ENCODE results near the gene ISG20L2.

Gene ISG20L2, protein sequence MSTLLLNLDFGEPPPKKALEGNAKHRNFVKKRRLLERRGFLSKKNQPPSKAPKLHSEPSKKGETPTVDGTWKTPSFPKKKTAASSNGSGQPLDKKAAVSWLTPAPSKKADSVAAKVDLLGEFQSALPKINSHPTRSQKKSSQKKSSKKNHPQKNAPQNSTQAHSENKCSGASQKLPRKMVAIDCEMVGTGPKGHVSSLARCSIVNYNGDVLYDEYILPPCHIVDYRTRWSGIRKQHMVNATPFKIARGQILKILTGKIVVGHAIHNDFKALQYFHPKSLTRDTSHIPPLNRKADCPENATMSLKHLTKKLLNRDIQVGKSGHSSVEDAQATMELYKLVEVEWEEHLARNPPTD

GRCh38 chr1:156728599-156729462 is at the start of gene ISG20L2:
ISG20L2 (minus strand) TSS chr1:156728766; CDS start chr1:156727652, 1,114 bp downstream.
- H3K36me3 ChIP-seq (ENCODE audit: control insufficient read depth, insufficient read depth, low read length): peaks cover 19% of the 10 kb centered on the region
- peak within 1 kb of the TSS; percentile 94 for H3K4me3 ChIP-seq (ENCODE audit: low read depth, low read length)
- H3K9me3 ChIP-seq (ENCODE audit: control insufficient read depth, insufficient read depth, low read depth, low read length): no peaks in the 10 kb centered on the region
- peak within 1 kb of the TSS; percentile 89 for H3K9ac ChIP-seq (ENCODE audit: low read length)
- H3K27me3 ChIP-seq (ENCODE audit: control insufficient read depth, insufficient read depth, low read length): no peaks in the 10 kb centered on the region
- peaks cover 20% of the 10 kb centered on the region for H3K4me1 ChIP-seq (ENCODE audit: control insufficient read depth, insufficient read depth, low read length)
- peak within 1 kb of the TSS; percentile 37; the same call in 1 of the 2 replicates for H3K27ac ChIP-seq (ENCODE audit: low read depth, low read length)

- Histone ChIP-seq H3K9ac (ENCODE audit: low read length) (no peak overlapping the region), H3K4me3 (ENCODE audit: low read depth, low read length) (no peak overlapping the region), H3K36me3 (ENCODE audit: control insufficient read depth, insufficient read depth, low read length) (peaks cover 24% of the 10 kb centered on the region)
Observed at GRCh38 chr1:156777573-156777972, 49.0 kb upstream of the ISG20L2 start.

DNA sequence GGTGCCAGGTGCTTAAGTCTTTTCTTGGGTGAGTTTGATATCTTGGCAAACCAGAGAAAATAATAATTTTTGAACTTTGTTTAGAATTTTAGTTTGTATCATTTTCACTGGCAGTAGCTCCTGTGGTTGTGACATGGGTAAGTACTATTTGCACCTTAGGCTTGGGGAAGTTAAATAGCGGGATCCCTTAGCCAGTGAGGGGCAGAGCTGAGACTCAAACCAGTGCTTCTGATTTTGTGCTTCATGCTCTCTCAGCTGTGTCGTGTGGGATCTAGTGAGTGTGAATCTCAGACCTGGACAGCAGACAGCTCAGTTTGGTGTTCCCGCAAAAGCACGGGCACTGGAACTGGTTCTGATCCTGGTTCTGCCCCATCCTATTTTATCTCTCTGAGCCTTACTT is 48.4 kb upstream of the ISG20L2 start:
- H3K9ac ChIP-seq (ENCODE audit: low read length): no peak overlapping the region
- H3K4me3 ChIP-seq (ENCODE audit: low read depth, low read length): no peak overlapping the region
- no peaks in the 10 kb centered on the region for H3K9me3 ChIP-seq (ENCODE audit: control insufficient read depth, insufficient read depth, low read depth, low read length)
- peaks cover 18% of the 10 kb centered on the region for H3K36me3 ChIP-seq (ENCODE audit: control insufficient read depth, insufficient read depth, low read length)
- no peaks in the 10 kb centered on the region for H3K4me1 ChIP-seq (ENCODE audit: control insufficient read depth, insufficient read depth, low read length)
- no peaks in the 10 kb centered on the region for H3K27me3 ChIP-seq (ENCODE audit: control insufficient read depth, insufficient read depth, low read length)
- H3K27ac ChIP-seq (ENCODE audit: low read depth, low read length): no peak overlapping the region

More at GRCh38 chr1:156777573-156777972, 49.0 kb upstream of the ISG20L2 start:
- no peaks in the 10 kb centered on the region for H3K4me1 ChIP-seq (ENCODE audit: control insufficient read depth, insufficient read depth, low read length)
- H3K9me3 ChIP-seq (ENCODE audit: control insufficient read depth, insufficient read depth, low read depth, low read length): no peaks in the 10 kb centered on the region
- H3K27me3 ChIP-seq (ENCODE audit: control insufficient read depth, insufficient read depth, low read length): no peaks in the 10 kb centered on the region
- no peak overlapping the region for H3K27ac ChIP-seq (ENCODE audit: low read depth, low read length)

DNA sequence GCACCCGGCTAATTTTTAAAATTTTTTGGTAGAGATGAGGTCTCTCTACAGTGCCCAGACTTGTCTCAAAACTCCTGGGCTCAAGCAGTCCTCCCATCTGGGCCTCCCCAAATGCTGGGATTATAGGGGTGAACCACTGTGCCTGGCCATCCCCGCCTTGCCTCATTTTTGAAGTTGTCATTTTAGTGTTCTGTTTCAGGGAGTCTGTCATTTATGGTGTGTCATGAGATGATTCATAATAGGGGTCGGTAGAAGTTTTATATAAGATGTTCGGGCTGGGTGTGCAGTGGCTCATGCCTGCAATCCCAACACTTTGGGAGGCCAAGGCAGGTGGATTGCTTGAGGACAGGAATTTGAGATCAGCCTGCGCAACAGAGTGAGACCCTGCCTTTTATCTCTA is 47.2 kb upstream of the ISG20L2 start:
- no peak overlapping the region for H3K27ac ChIP-seq (ENCODE audit: low read depth, low read length)
- H3K4me3 ChIP-seq (ENCODE audit: low read depth, low read length): no peak overlapping the region
- H3K27me3 ChIP-seq (ENCODE audit: control insufficient read depth, insufficient read depth, low read length): no peaks in the 10 kb centered on the region
- H3K9me3 ChIP-seq (ENCODE audit: control insufficient read depth, insufficient read depth, low read depth, low read length): no peaks in the 10 kb centered on the region
- H3K4me1 ChIP-seq (ENCODE audit: control insufficient read depth, insufficient read depth, low read length): no peaks in the 10 kb centered on the region
- peaks cover 20% of the 10 kb centered on the region for H3K36me3 ChIP-seq (ENCODE audit: control insufficient read depth, insufficient read depth, low read length)
- H3K9ac ChIP-seq (ENCODE audit: low read length): no peak overlapping the region

DNA sequence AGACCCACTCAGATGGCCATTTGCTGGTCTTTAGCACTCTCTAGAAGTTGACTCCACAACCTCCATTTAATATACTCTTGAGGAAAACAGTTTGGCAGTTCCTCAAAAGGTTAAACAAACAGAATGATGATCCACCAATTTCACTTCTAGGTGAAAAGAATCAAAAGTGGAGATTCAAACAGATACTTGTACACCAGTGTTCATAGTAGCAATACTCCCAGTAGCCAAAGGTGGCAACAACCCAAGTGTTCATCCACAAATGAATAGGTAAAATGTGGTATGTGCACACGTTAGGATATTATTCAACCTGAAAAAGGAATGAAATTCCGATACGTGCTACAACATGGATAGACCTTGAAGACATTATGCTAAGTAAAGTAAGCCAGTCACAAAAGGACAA is 45.0 kb upstream of the ISG20L2 start:
- H3K9ac ChIP-seq (ENCODE audit: low read length): no peak overlapping the region
- no peak overlapping the region for H3K27ac ChIP-seq (ENCODE audit: low read depth, low read length)
- H3K36me3 ChIP-seq (ENCODE audit: control insufficient read depth, insufficient read depth, low read length): peaks cover 31% of the 10 kb centered on the region
- no peaks in the 10 kb centered on the region for H3K9me3 ChIP-seq (ENCODE audit: control insufficient read depth, insufficient read depth, low read depth, low read length)
- 0 out of 2 replicates have a peak, but pooled peaks cover 10% of the 10 kb centered on the region for H3K4me1 ChIP-seq (ENCODE audit: control insufficient read depth, insufficient read depth, low read length)
- H3K4me3 ChIP-seq (ENCODE audit: low read depth, low read length): no peak overlapping the region
- no peaks in the 10 kb centered on the region for H3K27me3 ChIP-seq (ENCODE audit: control insufficient read depth, insufficient read depth, low read length)

DNA sequence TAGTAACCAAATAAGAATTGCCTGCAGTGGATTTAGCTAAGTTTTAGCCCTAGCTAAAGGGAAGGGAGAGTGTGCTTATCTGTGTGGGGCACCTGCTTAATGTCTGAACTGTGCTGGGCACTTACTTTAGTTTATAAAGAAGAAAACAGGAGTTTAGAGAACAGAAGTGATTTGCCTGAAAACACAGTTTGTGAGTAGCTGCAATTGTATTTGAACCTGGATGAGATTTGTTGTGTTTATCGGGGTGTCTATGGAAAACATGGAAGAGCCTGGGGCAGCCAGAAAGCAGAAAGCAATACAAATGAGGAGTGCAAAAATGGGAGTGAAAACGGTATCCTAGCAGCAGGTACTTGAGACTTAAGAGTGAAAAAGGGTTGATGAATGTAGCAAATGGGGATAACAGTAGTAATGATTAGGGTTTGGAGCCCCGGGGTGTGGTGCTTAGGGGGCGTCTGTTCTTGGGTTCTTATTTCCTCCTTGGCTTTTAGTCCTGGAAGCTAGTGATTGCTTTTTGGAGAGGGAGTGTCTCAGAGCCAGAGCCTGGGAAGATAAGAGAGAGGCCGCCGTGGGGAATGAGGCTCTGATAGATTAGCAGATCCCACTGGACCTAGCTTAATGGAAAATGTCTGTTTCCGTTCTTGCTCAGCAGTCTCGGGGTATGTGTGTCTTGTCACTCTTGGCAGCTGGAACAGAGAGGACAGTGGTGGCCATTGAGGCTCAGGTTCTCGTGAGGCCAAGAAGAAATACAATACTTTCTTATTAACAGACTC is 44.3 kb upstream of the ISG20L2 start:
- no peak overlapping the region for H3K4me3 ChIP-seq (ENCODE audit: low read depth, low read length)
- H3K27me3 ChIP-seq (ENCODE audit: control insufficient read depth, insufficient read depth, low read length): no peaks in the 10 kb centered on the region
- peaks cover 31% of the 10 kb centered on the region for H3K36me3 ChIP-seq (ENCODE audit: control insufficient read depth, insufficient read depth, low read length)
- no peak overlapping the region for H3K9ac ChIP-seq (ENCODE audit: low read length)
- H3K4me1 ChIP-seq (ENCODE audit: control insufficient read depth, insufficient read depth, low read length): 0 out of 2 replicates have a peak, but pooled peaks cover 12% of the 10 kb centered on the region
- no peak overlapping the region for H3K27ac ChIP-seq (ENCODE audit: low read depth, low read length)
- H3K9me3 ChIP-seq (ENCODE audit: control insufficient read depth, insufficient read depth, low read depth, low read length): no peaks in the 10 kb centered on the region

DNA sequence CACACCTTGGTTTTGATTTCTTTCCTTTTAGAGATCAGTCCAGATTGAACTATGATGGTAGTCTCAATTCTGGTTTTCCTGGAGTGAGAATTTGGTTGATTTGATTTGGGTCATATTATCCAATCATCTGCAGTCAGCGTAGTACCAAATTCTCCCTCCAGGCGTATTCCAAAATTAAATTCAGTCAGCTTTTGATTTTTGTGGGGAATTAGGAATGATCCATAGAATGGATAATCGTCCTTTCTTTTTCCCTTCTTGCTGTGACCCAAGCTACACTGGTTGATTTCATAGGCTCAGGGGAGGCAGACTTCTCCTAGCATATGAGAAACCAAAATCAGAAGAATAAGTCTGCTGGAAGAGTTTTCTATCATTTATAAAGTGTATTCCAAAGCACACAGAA is 43.7 kb upstream of the ISG20L2 start:
- no peak overlapping the region for H3K27ac ChIP-seq (ENCODE audit: low read depth, low read length)
- no peak overlapping the region for H3K9ac ChIP-seq (ENCODE audit: low read length)
- H3K4me3 ChIP-seq (ENCODE audit: low read depth, low read length): no peak overlapping the region
- peaks cover 31% of the 10 kb centered on the region for H3K36me3 ChIP-seq (ENCODE audit: control insufficient read depth, insufficient read depth, low read length)
- no peaks in the 10 kb centered on the region for H3K9me3 ChIP-seq (ENCODE audit: control insufficient read depth, insufficient read depth, low read depth, low read length)
- H3K27me3 ChIP-seq (ENCODE audit: control insufficient read depth, insufficient read depth, low read length): no peaks in the 10 kb centered on the region
- 0 out of 2 replicates have a peak, but pooled peaks cover 12% of the 10 kb centered on the region for H3K4me1 ChIP-seq (ENCODE audit: control insufficient read depth, insufficient read depth, low read length)

DNA sequence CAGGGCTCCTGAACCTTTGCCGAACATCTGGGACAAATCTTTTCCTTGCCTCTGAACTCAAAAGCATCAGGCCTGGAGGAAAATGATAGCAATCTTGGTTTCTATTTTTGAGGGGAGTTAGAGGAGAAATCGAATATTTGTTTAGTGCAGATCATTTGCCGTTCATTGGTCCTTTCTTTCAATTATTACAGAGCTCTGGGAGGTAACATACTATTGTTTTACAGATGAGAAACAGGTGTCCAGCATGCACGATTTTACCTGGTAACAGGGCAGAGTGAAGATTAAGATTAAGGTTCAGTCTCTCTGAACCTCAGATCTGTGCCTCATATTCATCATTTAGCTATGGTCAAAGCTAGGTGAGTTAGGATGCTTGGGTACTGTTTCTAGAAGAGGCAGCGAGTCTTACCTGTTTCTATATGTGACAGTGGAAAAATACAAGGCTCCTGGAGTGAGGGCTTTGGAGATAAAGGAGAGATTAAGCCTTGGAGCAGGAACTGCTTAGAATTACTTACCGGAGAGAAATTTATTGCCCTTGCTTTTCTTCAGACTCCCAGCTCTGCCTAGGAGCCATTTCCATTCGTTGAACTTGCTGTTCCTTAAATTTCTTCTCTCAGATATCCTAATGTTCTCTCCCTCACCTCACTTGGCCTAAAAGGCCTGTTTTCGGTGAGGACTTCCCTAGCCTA is 40.2 kb upstream of the ISG20L2 start:
- no peaks in the 10 kb centered on the region for H3K27me3 ChIP-seq (ENCODE audit: control insufficient read depth, insufficient read depth, low read length)
- peak overlapping the region; percentile 74; the same call in 1 of the 2 replicates for H3K27ac ChIP-seq (ENCODE audit: low read depth, low read length)
- H3K9me3 ChIP-seq (ENCODE audit: control insufficient read depth, insufficient read depth, low read depth, low read length): no peaks in the 10 kb centered on the region
- peaks cover 21% of the 10 kb centered on the region; the same call in 1 of the 2 replicates for H3K4me1 ChIP-seq (ENCODE audit: control insufficient read depth, insufficient read depth, low read length)
- peaks cover 30% of the 10 kb centered on the region for H3K36me3 ChIP-seq (ENCODE audit: control insufficient read depth, insufficient read depth, low read length)
- H3K4me3 ChIP-seq (ENCODE audit: low read depth, low read length): peak overlapping the region; percentile 81
- peak overlapping the region; percentile 87 for H3K9ac ChIP-seq (ENCODE audit: low read length)

DNA sequence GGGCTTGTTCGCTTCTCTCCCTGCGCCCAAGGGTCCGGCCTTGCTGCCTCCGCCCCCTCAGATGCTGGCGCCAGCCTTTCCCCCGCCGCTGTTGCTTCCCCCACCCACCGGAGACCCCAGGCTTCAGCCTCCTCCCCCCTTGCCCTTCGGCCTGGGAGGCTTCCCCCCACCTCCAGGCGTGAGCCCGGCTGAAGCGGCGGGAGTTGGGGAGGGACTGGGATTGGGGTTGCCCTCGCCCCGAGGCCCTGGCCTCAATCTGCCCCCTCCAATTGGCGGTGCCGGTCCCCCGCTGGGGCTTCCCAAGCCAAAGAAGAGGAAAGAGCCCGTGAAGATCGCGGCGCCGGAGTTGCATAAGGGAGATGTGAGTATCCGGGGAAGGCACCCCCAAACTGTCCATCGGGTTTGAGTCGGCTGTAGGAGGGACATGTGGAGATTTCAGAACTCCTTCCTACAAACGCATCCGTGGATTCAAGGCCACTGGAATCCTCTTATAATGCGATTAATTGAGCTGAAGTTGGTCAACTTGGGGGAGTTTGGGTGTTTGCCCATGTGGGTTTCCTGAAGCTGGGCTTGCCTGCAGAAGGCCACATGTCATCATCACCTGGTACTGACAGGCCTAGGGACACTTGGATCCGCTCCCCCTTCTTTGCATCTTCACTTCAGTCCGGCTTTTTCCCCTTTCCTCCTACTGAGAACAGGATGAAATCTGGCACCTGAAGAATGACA is 39.5 kb upstream of the ISG20L2 start:
- H3K36me3 ChIP-seq (ENCODE audit: control insufficient read depth, insufficient read depth, low read length): peaks cover 23% of the 10 kb centered on the region
- H3K4me1 ChIP-seq (ENCODE audit: control insufficient read depth, insufficient read depth, low read length): peaks cover 21% of the 10 kb centered on the region; the same call in 1 of the 2 replicates
- H3K4me3 ChIP-seq (ENCODE audit: low read depth, low read length): peak overlapping the region; percentile 81
- no peaks in the 10 kb centered on the region for H3K9me3 ChIP-seq (ENCODE audit: control insufficient read depth, insufficient read depth, low read depth, low read length)
- peak overlapping the region; percentile 87 for H3K9ac ChIP-seq (ENCODE audit: low read length)
- H3K27me3 ChIP-seq (ENCODE audit: control insufficient read depth, insufficient read depth, low read length): no peaks in the 10 kb centered on the region
- peak overlapping the region; percentile 74 for H3K27ac ChIP-seq (ENCODE audit: low read depth, low read length)
